T-cell (primary cell): ENCODE measurements around the gene AGFG2. TPM values are rescaled to one million over a fixed set of nuclear protein-coding genes. Genes with fewer than 3 reads are reported as not detected.

Experiments used
- ATAC-seq, 4 experiments: fragments of 200-7000 bp in 3 of 4; fragments of 150-1000 bp in 1 of 4; cut with Tn5 transposase; replicated peaks in 1 of 4; 1 replicate in 3 of 4; 2 replicates in 1 of 4; pipeline ENCODE4 v1.10.0; 2021; ENCODE audit warnings: moderate library complexity in 3 of 4, mild to moderate bottlenecking in 2 of 4, moderate number of reproducible peaks in 1 of 4
- CTCF ChIA-PET, 2 donors: fragments of 300-600 bp; sonication (Branson Sonifier 250); formaldehyde crosslinking; loops; one replicate each; lab custom pipeline; 2022; ENCODE audit warnings: antibody characterized with exemption in 2 of 2; lab: Charles Lee
- POLR2A ChIA-PET, 2 donors: fragments of 300-600 bp; sonication (Branson Sonifier 250); formaldehyde crosslinking; loops; one replicate each; lab custom pipeline; 2022; ENCODE audit warnings: antibody characterized with exemption in 2 of 2; lab: Charles Lee
- DNase-seq, 35 experiments: peaks; one replicate each; pipeline versions ENCODE4 v3.0.0 to v3.0.0-alpha.2; 2013 to 2023
- H3K27ac ChIP-seq: one replicate; pipeline ENCODE4 v1.5.1; 2013; ENCODE audit warnings: low read length
- H3K27me3 ChIP-seq, 2 experiments: replicated peaks in 1 of 2; 1 replicate in 1 of 2; 2 replicates in 1 of 2; pipeline versions ENCODE4 v1.6.1 to v1.7.0; 2013; ENCODE audit warnings: low read length in 1 of 2, mixed read lengths in 1 of 2; ENCODE audit not compliant: control insufficient read depth in 2 of 2, insufficient read depth in 2 of 2; ENCODE audit errors: extremely low read depth in 1 of 2
- H3K36me3 ChIP-seq, 2 donors: 1 replicate in 1 of 2; 2 replicates in 1 of 2; pipeline versions ENCODE4 v1.6.1 to v1.7.0; 2013; ENCODE audit warnings: low read length in 1 of 2; ENCODE audit not compliant: control insufficient read depth in 2 of 2, insufficient read depth in 1 of 2; ENCODE audit errors: extremely low read depth in 1 of 2
- H3K4me1 ChIP-seq, 2 experiments: 1 replicate in 1 of 2; 2 replicates in 1 of 2; pipeline versions ENCODE4 v1.6.1 to v1.7.0; 2013; ENCODE audit warnings: low read length in 2 of 2, mixed read lengths in 1 of 2; ENCODE audit not compliant: insufficient read depth in 2 of 2, control insufficient read depth in 1 of 2; ENCODE audit errors: extremely low read depth in 1 of 2
- H3K4me3 ChIP-seq, 2 donors: 1 replicate in 1 of 2; 2 replicates in 1 of 2; pipeline versions ENCODE4 v1.5.1 to v1.7.0; 2013; ENCODE audit warnings: mild to moderate bottlenecking in 2 of 2, low read length in 1 of 2, moderate library complexity in 1 of 2; ENCODE audit not compliant: control insufficient read depth in 1 of 2; ENCODE audit errors: extremely low read depth in 1 of 2
- H3K9me3 ChIP-seq: 2 replicates; pipeline ENCODE4 v1.7.0; 2013
- H3K27ac Mint-ChIP-seq, 2 donors: one replicate each; pipeline ENCODE4 v1.8.0; 2020 to 2021; ENCODE audit warnings: mild to moderate bottlenecking in 2 of 2, mixed read lengths in 2 of 2
- H3K27me3 Mint-ChIP-seq, 2 donors: one replicate each; pipeline ENCODE4 v1.8.0; 2021 to 2022; ENCODE audit warnings: mixed read lengths in 2 of 2
- H3K36me3 Mint-ChIP-seq: one replicate; pipeline ENCODE4 v1.8.0; 2021; ENCODE audit warnings: mixed read lengths
- H3K4me1 Mint-ChIP-seq, 3 donors: one replicate each; pipeline ENCODE4 v1.8.0; 2020 to 2022; ENCODE audit warnings: mixed read lengths in 3 of 3, mild to moderate bottlenecking in 1 of 3
- H3K4me3 Mint-ChIP-seq, 3 donors: one replicate each; pipeline ENCODE4 v1.8.0; 2020 to 2022; ENCODE audit warnings: mild to moderate bottlenecking in 3 of 3, mixed read lengths in 3 of 3, moderate library complexity in 3 of 3
- H3K9me3 Mint-ChIP-seq, 3 donors: one replicate each; pipeline ENCODE4 v1.8.0; 2020 to 2022; ENCODE audit warnings: mixed read lengths in 3 of 3
- WGBS: methylation state at CpG from one replicate; pipeline ENCODE4 v1.1.5; 2013; ENCODE audit warnings: missing lambda C conversion rate; ENCODE audit not compliant: insufficient coverage; 5-methylcytosine and 5-hydroxymethylcytosine counted together
- total RNA-seq, 35 experiments: library from RNA in 6 of 35; stranded (reverse) in 6 of 35; fragments of 120-200 nt in 1 of 35; gene quantifications; one replicate each; pipeline versions ENCODE4 v1.2.1 to v1.2.4 and lab custom pipeline; 2013 to 2026

Gene AGFG2
- total RNA-seq, 5 donors from 2014 or later (not counting 1 experiment from before 2014, with no cell fraction given) = 26.2 to 54.6 (median 40.2) TPM

DNA sequence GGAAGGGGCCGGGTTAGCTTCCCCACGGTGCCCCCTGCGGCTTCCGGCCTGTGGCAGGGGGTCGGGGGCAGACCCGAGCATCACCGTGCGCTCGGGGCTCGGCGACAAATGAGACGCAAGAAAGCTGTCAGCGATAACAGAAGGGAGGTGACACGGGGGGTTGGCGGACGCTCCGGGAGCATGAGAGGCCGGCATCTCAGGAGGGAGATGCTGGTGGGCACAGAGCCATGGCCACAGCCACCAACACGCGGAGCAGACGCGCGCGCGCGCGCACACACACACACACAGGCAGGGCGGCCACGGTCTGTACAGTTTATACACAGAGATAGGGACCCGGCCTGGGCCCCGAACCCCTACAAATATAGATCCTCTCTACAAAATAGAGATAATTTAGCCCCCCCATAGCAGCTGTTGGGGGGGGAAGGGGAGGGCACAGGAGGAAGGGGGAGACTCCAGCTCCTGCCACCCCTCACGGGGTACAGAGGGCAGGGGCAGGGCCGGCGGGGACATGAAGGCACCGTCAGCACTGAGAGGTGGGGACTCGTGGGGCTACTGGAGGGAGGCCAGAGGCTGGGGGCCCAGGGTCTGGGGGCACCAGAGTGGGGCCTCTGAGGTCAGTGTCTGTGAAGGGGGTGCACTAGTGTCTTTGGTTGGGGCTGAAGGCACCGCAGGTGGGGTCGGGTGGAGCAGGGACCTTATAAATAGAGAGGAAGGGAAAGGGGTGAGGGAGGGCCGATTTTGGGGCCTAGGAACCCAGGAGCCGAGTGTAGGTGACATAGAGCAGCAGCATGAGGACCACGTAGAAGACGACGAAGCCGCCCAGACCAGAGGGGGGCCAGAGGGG lies 35.6 kb downstream of the AGFG2 start:
- WGBS = 91% methylated on average over 12 of the region's 44 CpGs
- peaks cover 0 to 2% of the 10 kb centered on the region in 2 experiments for H3K27me3 ChIP-seq
- Mint-ChIP-seq H3K27ac (no peak overlapping the region), H3K9me3 (no peaks in the 10 kb centered on the region), H3K36me3 (peaks cover 25% of the 10 kb centered on the region), H3K4me3 (no peak overlapping the region), H3K27me3 (no peaks in the 10 kb centered on the region), H3K4me1 (peaks cover 13 to 22% (median 19%) of the 10 kb centered on the region in 3 donors)
- ATAC-seq (no peak), DNase-seq (no peak)
- H3K4me3 ChIP-seq = no peak overlapping the region
- peaks cover 10 to 48% of the 10 kb centered on the region in 2 experiments for H3K4me1 ChIP-seq
- no peak overlapping the region for H3K27ac ChIP-seq
- no peaks in the 10 kb centered on the region for H3K9me3 ChIP-seq
- CTCF ChIA-PET = interaction anchor here (0.5 to 0.6 kb wide), 3 partner anchors 14 to 118 kb away, joined by 3 to 6 read pairs (median 5); no protein-coding TSS in a partner anchor
- peaks cover 40 to 66% of the 10 kb centered on the region in 2 donors for H3K36me3 ChIP-seq
- POLR2A ChIA-PET = no interaction called here

DNA sequence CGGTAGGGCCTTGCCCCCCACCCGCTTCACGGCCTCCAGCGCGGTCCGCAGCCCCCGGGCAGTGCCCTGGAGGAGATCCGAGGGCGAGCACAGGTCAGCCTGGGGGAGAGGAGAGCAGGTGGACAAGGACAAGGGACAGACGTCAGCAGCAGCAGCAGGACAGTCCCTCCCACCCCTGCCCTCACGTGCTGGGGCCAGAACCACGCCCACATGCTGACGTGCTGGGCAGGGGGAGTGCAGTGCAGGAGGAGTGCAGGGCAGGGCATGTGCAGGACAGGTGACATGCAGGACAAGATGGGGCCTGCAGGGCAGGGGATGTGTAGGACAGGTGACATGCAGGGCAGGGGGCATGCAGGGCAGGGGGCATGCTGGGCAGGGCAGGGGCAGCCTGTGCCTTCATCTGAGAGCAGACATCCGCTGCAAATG lies 36.2 kb downstream of the AGFG2 start:
- H3K4me1 ChIP-seq = peaks cover 8 to 48% of the 10 kb centered on the region in 2 experiments
- 90% methylated on average over 13 of the region's 14 CpGs for WGBS
- POLR2A ChIA-PET = no interaction called here
- no peaks in the 10 kb centered on the region for H3K9me3 ChIP-seq
- Mint-ChIP-seq H3K9me3 (no peaks in the 10 kb centered on the region), H3K27ac (no peak overlapping the region), H3K4me3 (no peak overlapping the region), H3K4me1 (peaks cover 13 to 21% (median 19%) of the 10 kb centered on the region in 3 donors), H3K36me3 (peaks cover 25% of the 10 kb centered on the region), H3K27me3 (no peaks in the 10 kb centered on the region)
- H3K36me3 ChIP-seq = peaks cover 41 to 73% of the 10 kb centered on the region in 2 donors
- H3K4me3 ChIP-seq = no peak overlapping the region
- ATAC-seq (no peak), DNase-seq (no peak)
- H3K27me3 ChIP-seq = peaks cover 0 to 2% of the 10 kb centered on the region in 2 experiments
- CTCF ChIA-PET = interaction anchor here in 1 of 2 donors (0.6 kb wide), 1 partner anchor 14 kb away, joined by 3 read pairs; no protein-coding TSS in a partner anchor
- H3K27ac ChIP-seq = no peak overlapping the region

DNA sequence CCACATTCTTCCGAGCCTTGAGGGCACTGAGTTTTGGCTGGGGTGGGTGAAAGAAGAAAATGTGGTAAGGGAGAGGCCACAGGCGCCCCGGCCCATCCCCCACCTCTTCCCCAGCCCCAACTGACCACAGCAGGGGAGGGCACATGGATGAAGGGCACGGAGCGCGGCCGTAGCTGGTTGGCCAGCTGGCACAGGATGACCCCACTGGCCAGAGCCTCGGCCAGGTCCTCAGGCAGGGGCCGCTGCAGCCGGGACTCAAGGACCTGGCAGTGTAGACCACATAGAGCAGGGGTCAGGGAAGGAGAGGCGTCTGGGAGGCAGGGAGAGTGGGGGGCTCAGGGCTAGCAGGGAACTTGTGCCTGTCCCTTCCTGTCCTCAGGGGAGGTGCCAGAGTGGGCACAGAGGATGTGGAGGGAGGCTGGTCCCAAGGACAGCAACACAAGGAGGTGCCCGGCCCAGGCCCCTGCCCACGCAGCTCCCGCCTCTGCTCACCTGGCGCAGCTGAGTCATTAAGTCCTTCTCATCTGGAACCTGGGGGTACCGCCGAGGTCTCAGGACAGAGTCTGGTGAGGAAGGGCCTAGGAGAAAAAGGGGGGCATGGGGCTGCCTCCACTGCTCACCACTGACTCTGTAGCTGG lies 36.9 kb downstream of the AGFG2 start:
- Histone ChIP-seq H3K9me3 (no peaks in the 10 kb centered on the region), H3K4me1 (peaks cover 12 to 44% of the 10 kb centered on the region in 2 experiments), H3K27me3 (peaks cover 0 to 2% of the 10 kb centered on the region in 2 experiments), H3K4me3 (no peak overlapping the region), H3K27ac (no peak overlapping the region), H3K36me3 (peaks cover 47 to 79% of the 10 kb centered on the region in 2 donors)
- H3K9me3 Mint-ChIP-seq = no peaks in the 10 kb centered on the region
- H3K27me3 Mint-ChIP-seq = no peaks in the 10 kb centered on the region
- H3K4me1 Mint-ChIP-seq = peaks cover 13 to 17% (median 15%) of the 10 kb centered on the region in 3 donors
- peaks cover 25% of the 10 kb centered on the region for H3K36me3 Mint-ChIP-seq
- ChIA-PET POLR2A (no interaction called here), CTCF (interaction anchor here (0.6 kb wide), 2 partner anchors 17 to 21 kb away, joined by 5 to 6 read pairs; no protein-coding TSS in a partner anchor)
- DNase-seq = no peak
- 86% methylated on average over 10 of the region's 17 CpGs for WGBS
- no peak for ATAC-seq
- no peak overlapping the region for H3K4me3 Mint-ChIP-seq
- H3K27ac Mint-ChIP-seq = no peak overlapping the region

DNA sequence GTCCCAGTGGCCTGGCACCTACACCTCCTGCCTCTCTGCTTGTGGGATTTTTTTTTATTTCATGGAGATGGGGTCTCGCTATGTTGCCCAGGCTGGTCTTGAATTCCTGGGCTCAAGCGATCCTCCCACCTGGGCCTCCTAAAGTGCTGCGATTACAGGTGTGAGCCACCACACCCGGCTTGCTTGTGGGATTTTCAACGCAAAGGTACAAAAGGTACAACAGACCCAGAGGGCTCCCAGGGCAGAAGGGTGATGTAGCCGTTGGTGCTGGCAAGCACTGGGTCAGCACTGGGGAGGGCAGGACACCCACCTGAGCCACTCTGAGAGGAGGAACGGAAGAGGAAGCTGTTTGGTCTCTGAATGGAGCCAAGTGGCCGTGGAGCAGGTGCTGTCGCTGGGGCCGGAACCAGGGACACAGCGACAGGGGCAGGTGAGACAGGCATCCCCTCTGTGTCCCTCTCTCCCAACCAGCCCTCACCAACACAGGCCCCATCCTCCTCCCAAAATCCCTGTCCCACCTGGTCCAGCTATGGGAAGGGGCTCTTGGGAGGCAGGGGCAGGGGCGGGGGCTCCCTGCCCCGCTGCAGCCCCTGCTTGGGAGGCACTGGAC lies 37.5 kb downstream of the AGFG2 start:
- Histone ChIP-seq H3K27me3 (peaks cover 0 to 2% of the 10 kb centered on the region in 2 experiments), H3K4me1 (peaks cover 13 to 44% of the 10 kb centered on the region in 2 experiments), H3K9me3 (no peaks in the 10 kb centered on the region), H3K4me3 (no peak overlapping the region), H3K36me3 (peaks cover 52 to 86% of the 10 kb centered on the region in 2 donors), H3K27ac (no peak overlapping the region)
- WGBS = 92% methylated on average over 6 of the region's 13 CpGs
- ATAC-seq (no peak), DNase-seq (no peak)
- ChIA-PET CTCF (no interaction called here), POLR2A (interaction anchor here in 1 of 2 donors (0.6 kb wide), 1 partner anchor 18 kb away, joined by 8 read pairs; no protein-coding TSS in a partner anchor)
- Mint-ChIP-seq H3K36me3 (peaks cover 29% of the 10 kb centered on the region), H3K27ac (peak overlapping the region in 1 of 2 donors; percentile 39), H3K27me3 (no peaks in the 10 kb centered on the region), H3K4me3 (no peak overlapping the region), H3K9me3 (no peaks in the 10 kb centered on the region), H3K4me1 (peaks cover 11 to 13% (median 12%) of the 10 kb centered on the region in 3 donors)

DNA sequence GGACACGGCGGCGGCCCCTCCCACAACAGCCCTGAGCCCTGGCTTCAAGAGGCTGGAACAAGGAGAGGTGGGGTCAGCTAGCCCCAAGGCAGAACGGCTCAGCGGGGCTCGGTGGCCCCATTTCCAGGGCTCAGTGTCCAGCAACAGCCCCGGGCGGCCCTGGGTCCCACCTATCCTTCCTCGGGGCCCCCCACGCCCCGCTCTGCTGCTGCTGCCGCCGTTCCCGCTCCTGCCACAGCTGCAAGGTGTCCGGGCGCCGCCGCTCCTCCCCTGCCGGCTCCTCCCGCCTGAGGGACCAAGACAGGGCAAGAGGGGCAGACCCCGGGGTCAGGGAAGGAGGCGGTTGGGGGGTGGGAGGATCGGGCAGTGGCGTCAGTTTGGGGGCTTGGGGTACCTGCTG lies 38.1 kb downstream of the AGFG2 start:
- peaks cover 58 to 92% of the 10 kb centered on the region in 2 donors for H3K36me3 ChIP-seq
- CTCF ChIA-PET = interaction anchor here in 1 of 2 donors (0.6 kb wide), 1 partner anchor 524 kb away, joined by 10 read pairs; no protein-coding TSS in a partner anchor
- no peak for DNase-seq

More for the DNA sequence above, 38.1 kb downstream of the AGFG2 start:
- Mint-ChIP-seq H3K27ac (no peak overlapping the region), H3K4me3 (no peak overlapping the region), H3K36me3 (peaks cover 25% of the 10 kb centered on the region), H3K4me1 (peaks cover 6 to 7% (median 7%) of the 10 kb centered on the region in 3 donors), H3K27me3 (no peaks in the 10 kb centered on the region), H3K9me3 (no peaks in the 10 kb centered on the region)
- Histone ChIP-seq H3K4me1 (peaks cover 17 to 44% of the 10 kb centered on the region in 2 experiments), H3K27ac (no peak overlapping the region), H3K9me3 (no peaks in the 10 kb centered on the region), H3K27me3 (peaks cover 0 to 2% of the 10 kb centered on the region in 2 experiments), H3K4me3 (no peak overlapping the region)
- ATAC-seq = no peak
- POLR2A ChIA-PET = no interaction called here
- WGBS = 98% methylated on average over 20 of the region's 24 CpGs
